Measurements from ENCODE around the gene NCKAP5. TPM values are rescaled to one million over a fixed set of nuclear protein-coding genes. Genes with fewer than 3 reads are reported as not detected.

NCKAP5 gene
- total and polyA plus RNA-seq, 2 of the 8 experiments (the other 6 are each of a cell fraction or from before 2014, with no cell fraction given), result 0.27 to 0.86 TPM

- Histone ChIP-seq H2BK20ac (ENCODE audit: low read length) (no peak overlapping the region), H3K9ac (replicated peaks in 1 of 4; ENCODE audit: extremely low read depth in 1 of 4, low read depth in 3 of 4, low read length in 3 of 4) (no peak overlapping the region), H4K5ac (ENCODE audit: insufficient read length, low read depth, low read length) (no peak overlapping the region), H3K23ac (ENCODE audit: insufficient read length) (no peak overlapping the region), H2BK12ac (ENCODE audit: low read depth, low read length) (no peak overlapping the region), H2BK120ac (replicated peaks; ENCODE audit: low read depth, low read length) (no peak overlapping the region), H3K79me2 (ENCODE audit: control insufficient read depth in 1 of 2, insufficient read depth in 2 of 2, low read length in 2 of 2) (no peaks in the 10 kb centered on the region), H4K8ac (ENCODE audit: extremely low read depth, insufficient read depth, low read length) (no peak overlapping the region), H2BK15ac (ENCODE audit: low read length) (no peak overlapping the region), H2AK5ac (ENCODE audit: low read depth, low read length) (no peak overlapping the region), H3K23me2 (ENCODE audit: low read depth, low read length) (no peaks in the 10 kb centered on the region), H3K27me3 (replicated peaks in 1 of 4; ENCODE audit: control insufficient read depth in 3 of 4, extremely low read depth in 1 of 4, insufficient read depth in 3 of 4, low read length in 3 of 4) (no peaks in the 10 kb centered on the region), H2BK5ac (ENCODE audit: low read depth, low read length) (no peak overlapping the region), H3K9me3 (ENCODE audit: insufficient read depth in 2 of 2, low read depth in 1 of 2, low read length in 1 of 2) (no peaks in the 10 kb centered on the region), H4K20me1 (replicated peaks in 1 of 2; ENCODE audit: control insufficient read depth in 1 of 2, insufficient read depth in 2 of 2, low read length in 2 of 2) (no peaks in the 10 kb centered on the region), H3K79me1 (ENCODE audit: low read depth, low read length) (no peaks in the 10 kb centered on the region), H3K56ac (replicated peaks; ENCODE audit: insufficient read length, low read depth, low read length) (no peak overlapping the region), H3K4me2 (ENCODE audit: insufficient read depth in 1 of 2, low read depth in 2 of 2, low read length in 2 of 2) (no peak overlapping the region), H2AFZ (ENCODE audit: low read length) (no peak overlapping the region), H3K36me3 (ENCODE audit: control insufficient read depth in 2 of 4, insufficient read depth in 4 of 4, low read length in 3 of 4) (no peaks in the 10 kb centered on the region), H4K91ac (replicated peaks; ENCODE audit: insufficient read length, low read length) (no peak overlapping the region), H3K4me1 (replicated peaks in 1 of 4; ENCODE audit: control insufficient read depth in 3 of 4, insufficient read depth in 4 of 4, low read length in 3 of 4) (no peaks in the 10 kb centered on the region), H3K14ac (ENCODE audit: insufficient read length) (no peak overlapping the region), H3K18ac (ENCODE audit: extremely low read depth, low read length) (no peak overlapping the region), H3K4ac (replicated peaks; ENCODE audit: insufficient read length, low read depth, low read length) (no peak overlapping the region), H3K27ac (ENCODE audit: low read depth, low read length) (no peak overlapping the region), H3K4me3 (ENCODE audit: extremely low read depth in 1 of 4, insufficient read depth in 2 of 4, low read depth in 3 of 4, low read length in 4 of 4) (no peak overlapping the region)
- ChIA-PET POLR2A (ENCODE audit: partially characterized antibody) (no interaction called here), CTCF (ENCODE audit: partially characterized antibody) (interaction anchor here (0.9 to 1.3 kb wide), 3 partner anchors 9 to 38 kb away, joined by 3 to 4 read pairs (median 3); no protein-coding TSS in a partner anchor)
- WGBS, 2 experiments (ENCODE audit: extremely low coverage in 1 of 2, insufficient coverage in 1 of 2, insufficient read length in 1 of 2, insufficient replicate concordance in 2 of 2, low coverage in 1 of 2, low lambda C conversion rate in 2 of 2, missing lambda C conversion rate in 1 of 2), result 89% methylated on average over 4 of the region's 4 CpGs; no CpG with 5 or more reads in 1 of the 2 experiments
- FAIRE-seq (no peak), DNase-seq (ENCODE audit: low read depth in 1 of 2, low spot score in 2 of 2) (no peak)
- no peak for TF ChIP-seq CTBP2 (IDR thresholded peaks at IDR 0.05; ENCODE audit: borderline replicate concordance, insufficient read depth, insufficient read length, low read length)
- TF ChIP-seq EZH2 (IDR thresholded peaks at IDR 0.05; ENCODE audit: low read depth, low read length, severe bottlenecking), result no peak
- TF ChIP-seq TBP (IDR thresholded peaks at IDR 0.05; ENCODE audit: low read depth, low read length), result no peak
- TF ChIP-seq NANOG (IDR thresholded peaks at IDR 0.05; ENCODE audit: insufficient read depth, low read depth, low read length, poor library complexity, severe bottlenecking), result no peak
- TF ChIP-seq RAD21 (IDR thresholded peaks at IDR 0.05 in 1 of 2, conservative IDR thresholded peaks at IDR 0.05 in 1 of 2; ENCODE audit: low read depth in 2 of 2, low read length in 2 of 2), result no peak
- TF ChIP-seq POLR2A (IDR thresholded peaks at IDR 0.05; ENCODE audit: control extremely low read depth in 1 of 2, low read depth in 2 of 2, low read length in 2 of 2), result no peak
- TF ChIP-seq TAF7 (optimal IDR thresholded peaks at IDR 0.05; ENCODE audit: borderline replicate concordance, low read depth, low read length), result no peak
- TF ChIP-seq CTCF (IDR thresholded peaks at IDR 0.05; ENCODE audit: control extremely low read depth in 1 of 3, insufficient read depth in 1 of 3, low read depth in 1 of 3, low read length in 3 of 3), result no peak
- no peak for TF ChIP-seq NRF1 (IDR thresholded peaks at IDR 0.05; ENCODE audit: low read depth, low read length)
These were observed 35.3 kb downstream of the NCKAP5 start for GRCh38 chr2:133532919-133533318.
